B cell (primary cell): ENCODE results near the gene PEX5. TPM values are rescaled to one million over a fixed set of nuclear protein-coding genes. Genes with fewer than 3 reads are reported as not detected.

Experiments used
- ATAC-seq: fragments of 200-7000 bp; cut with Tn5 transposase; one replicate; pipeline ENCODE4 v1.10.0; 2021; ENCODE audit warnings: low read depth, mild to moderate bottlenecking, moderate number of reproducible peaks, moderate library complexity
- CTCF ChIA-PET: fragments of 350-600 bp; sonication (Branson Sonifier 250); formaldehyde crosslinking; loops from one replicate; lab custom pipeline; 2021; ENCODE audit warnings: antibody characterized with exemption, inconsistent platforms; lab: Charles Lee
- POLR2A ChIA-PET: fragments of 350-600 bp; sonication (Branson Sonifier 250); formaldehyde crosslinking; loops from one replicate; lab custom pipeline; 2021; ENCODE audit warnings: antibody characterized with exemption; lab: Charles Lee
- DNase-seq: peaks from one replicate; pipeline ENCODE4 v3.0.0; 2013
- H2AFZ ChIP-seq: 2 replicates; pipeline ENCODE4 v1.6.1; 2012; ENCODE audit warnings: mild to moderate bottlenecking, low read depth, low read length; ENCODE audit not compliant: insufficient read depth, poor library complexity, severe bottlenecking
- H3K27ac ChIP-seq, 2 donors: 1 replicate in 1 of 2; 2 replicates in 1 of 2; pipeline ENCODE4 v1.5.1; 2012 to 2013; ENCODE audit warnings: low read length in 2 of 2, mild to moderate bottlenecking in 2 of 2, moderate library complexity in 1 of 2
- H3K27me3 ChIP-seq, 4 experiments: fragments of 200-600 bp in 1 of 4; sonication (generic) in 1 of 4; replicated peaks in 1 of 4; 1 replicate in 2 of 4; 2 replicates in 2 of 4; pipeline versions ENCODE4 v1.6.1 to v1.7.0; 2013 to 2016; ENCODE audit warnings: low read length in 3 of 4, mild to moderate bottlenecking in 2 of 4, mixed read lengths in 1 of 4, moderate library complexity in 1 of 4; ENCODE audit not compliant: insufficient read depth in 4 of 4, control insufficient read depth in 3 of 4; ENCODE audit errors: control extremely low read depth in 1 of 4
- H3K36me3 ChIP-seq, 2 experiments: replicated peaks in 1 of 2; 1 replicate in 1 of 2; 2 replicates in 1 of 2; pipeline versions ENCODE4 v1.6.1 to v1.7.1; 2013; ENCODE audit warnings: low read length in 1 of 2; ENCODE audit not compliant: insufficient read depth in 2 of 2, control insufficient read depth in 1 of 2; ENCODE audit errors: control extremely low read depth in 1 of 2, extremely low read depth in 1 of 2
- H3K4me1 ChIP-seq, 2 donors: fragments of 200-600 bp in 1 of 2; sonication (generic) in 1 of 2; 1 replicate in 1 of 2; 2 replicates in 1 of 2; pipeline versions ENCODE4 v1.5.1 to v1.6.1; 2013 to 2017; ENCODE audit warnings: low read length in 2 of 2; ENCODE audit not compliant: control insufficient read depth in 2 of 2, insufficient read depth in 2 of 2
- H3K4me2 ChIP-seq: replicated peaks from 2 replicates; pipeline ENCODE3; 2012; ENCODE audit warnings: mild to moderate bottlenecking, low read depth, low read length; ENCODE audit not compliant: poor library complexity, severe bottlenecking
- H3K4me3 ChIP-seq, 5 experiments: fragments of 200-600 bp in 1 of 5; sonication (generic) in 1 of 5; 1 replicate in 3 of 5; 2 replicates in 2 of 5; pipeline versions ENCODE4 v1.5.1 to v1.7.0; 2011 to 2016; ENCODE audit warnings: low read length in 4 of 5, mild to moderate bottlenecking in 4 of 5, low read depth in 2 of 5, control low read depth in 1 of 5, moderate library complexity in 1 of 5; ENCODE audit not compliant: insufficient read depth in 1 of 5; ENCODE audit errors: control extremely low read depth in 1 of 5, extremely low read depth in 1 of 5
- H3K79me2 ChIP-seq: fragments of 200-600 bp; sonication (generic); one replicate; pipeline ENCODE4 v1.6.0; 2016; ENCODE audit warnings: low read length; ENCODE audit not compliant: control insufficient read depth, insufficient read depth
- H3K9ac ChIP-seq: fragments of 200-600 bp; sonication (generic); 2 replicates; pipeline ENCODE4 v1.6.1; 2017; ENCODE audit warnings: mild to moderate bottlenecking, low read length, moderate library complexity
- H3K9me3 ChIP-seq, 3 donors: one replicate each; pipeline versions ENCODE4 v1.6.1 to v1.7.1; 2013; ENCODE audit warnings: low read length in 2 of 3; ENCODE audit not compliant: control insufficient read depth in 2 of 3, insufficient read depth in 1 of 3; ENCODE audit errors: control extremely low read depth in 1 of 3
- H4K20me1 ChIP-seq: 2 replicates; pipeline ENCODE4 v1.6.0; 2012; ENCODE audit warnings: mild to moderate bottlenecking, low read length; ENCODE audit not compliant: insufficient read depth, control insufficient read depth, poor library complexity, severe bottlenecking
- H3K27ac Mint-ChIP-seq: one replicate; pipeline ENCODE4 v1.8.0; 2021; ENCODE audit warnings: mixed read lengths
- H3K27me3 Mint-ChIP-seq: one replicate; pipeline ENCODE4 v1.8.0; 2021; ENCODE audit warnings: mixed read lengths
- H3K4me1 Mint-ChIP-seq: one replicate; pipeline ENCODE4 v1.8.0; 2021; ENCODE audit warnings: mixed read lengths
- H3K4me3 Mint-ChIP-seq: one replicate; pipeline ENCODE4 v1.8.0; 2021; ENCODE audit warnings: mixed read lengths
- H3K9me3 Mint-ChIP-seq: one replicate; pipeline ENCODE4 v1.8.0; 2022; ENCODE audit warnings: mixed read lengths; ENCODE audit not compliant: insufficient read depth
- EZH2 ChIP-seq: IDR thresholded peaks from 2 replicates; pipeline ENCODE4 v1.6.1; 2012; ENCODE audit warnings: borderline replicate concordance, low read depth, mild to moderate bottlenecking, moderate library complexity, low read length; ENCODE audit not compliant: insufficient read depth, poor library complexity, severe bottlenecking
- WGBS: methylation state at CpG from one replicate; pipeline ENCODE4 v1.1.5; 2013; ENCODE audit warnings: missing lambda C conversion rate; ENCODE audit not compliant: insufficient coverage; 5-methylcytosine and 5-hydroxymethylcytosine counted together
- intact Hi-C: fragments of 100-400 bp; cut with micrococcal nuclease; formaldehyde crosslinking; loops from one replicate; pipeline ENCODE4 v1.10.0; 2022
- polyA plus RNA-seq: library from polyadenylated mRNA; depleted of rRNA; stranded (reverse); fragments of >200 nt; gene quantifications from 2 replicates; pipeline ENCODE4 v1.2.3, GENCODE V29; 2012
- total RNA-seq, 2 donors: library from RNA; stranded (reverse); fragments of 120-200 nt in 1 of 2; gene quantifications; 1 replicate in 1 of 2; 2 replicates in 1 of 2; pipeline versions ENCODE4 v1.2.3 to v1.2.4, GENCODE V29; 2013 to 2022
- TF ChIP-seq, protein P1 (sequence below): fragments of 200-600 bp; IDR thresholded peaks from one replicate; pipeline ENCODE4 v1.8.0; 2022; ENCODE audit warnings: antibody characterized with exemption, mild to moderate bottlenecking

PEX5 gene
- total and polyA plus RNA-seq, 2 donors (not counting 1 experiment from before 2014, with no cell fraction given): 11.4 to 35.0 TPM

DNA sequence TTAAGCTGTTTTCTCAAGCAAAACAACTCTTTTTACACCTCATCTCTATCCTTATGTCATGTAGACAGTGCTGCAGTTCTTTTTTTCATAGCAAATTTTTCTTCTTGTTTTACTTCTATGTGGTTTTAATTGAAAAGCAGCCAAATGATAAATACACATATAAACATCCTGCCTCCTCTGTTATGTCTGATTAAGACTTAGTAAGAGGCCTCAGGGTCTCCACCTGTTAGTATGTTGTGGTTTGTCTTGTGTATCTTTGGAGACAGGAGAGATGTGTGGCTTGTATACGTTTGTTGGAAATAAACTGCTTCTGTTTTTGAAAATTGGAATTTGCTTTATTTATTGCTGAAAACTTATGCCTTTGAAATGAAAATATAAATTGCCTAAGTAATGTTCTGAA, 32.0 kb downstream of the PEX5 start:
- no peak overlapping the region for H3K4me3 ChIP-seq
- ChIA-PET CTCF (interaction anchor here (2.5 to 6.2 kb wide), 2 partner anchors 412 to 418 kb away, joined by 7 to 80 read pairs; no protein-coding TSS in a partner anchor), POLR2A (no interaction called here)
- no peak overlapping the region for H2AFZ ChIP-seq
- peaks cover 3% of the 10 kb centered on the region for H3K27me3 Mint-ChIP-seq
- no peaks in the 10 kb centered on the region for H3K9me3 ChIP-seq
- H3K4me1 ChIP-seq: no peaks in the 10 kb centered on the region
- H3K36me3 ChIP-seq: no peaks in the 10 kb centered on the region
- no CpG with 5 or more reads among the region's 1 CpG for WGBS
- no peaks in the 10 kb centered on the region for H3K9me3 Mint-ChIP-seq
- H3K4me3 Mint-ChIP-seq: no peak overlapping the region
- H3K27ac ChIP-seq: no peak overlapping the region
- intact Hi-C loops: loop anchor here (5.0 kb wide), 1 partner anchor 586 kb away; no protein-coding TSS in a partner anchor
- no peak overlapping the region for H3K27ac Mint-ChIP-seq
- no peak for ATAC-seq
- TF ChIP-seq EZH2: no peak
- TF ChIP-seq, protein P1, sequence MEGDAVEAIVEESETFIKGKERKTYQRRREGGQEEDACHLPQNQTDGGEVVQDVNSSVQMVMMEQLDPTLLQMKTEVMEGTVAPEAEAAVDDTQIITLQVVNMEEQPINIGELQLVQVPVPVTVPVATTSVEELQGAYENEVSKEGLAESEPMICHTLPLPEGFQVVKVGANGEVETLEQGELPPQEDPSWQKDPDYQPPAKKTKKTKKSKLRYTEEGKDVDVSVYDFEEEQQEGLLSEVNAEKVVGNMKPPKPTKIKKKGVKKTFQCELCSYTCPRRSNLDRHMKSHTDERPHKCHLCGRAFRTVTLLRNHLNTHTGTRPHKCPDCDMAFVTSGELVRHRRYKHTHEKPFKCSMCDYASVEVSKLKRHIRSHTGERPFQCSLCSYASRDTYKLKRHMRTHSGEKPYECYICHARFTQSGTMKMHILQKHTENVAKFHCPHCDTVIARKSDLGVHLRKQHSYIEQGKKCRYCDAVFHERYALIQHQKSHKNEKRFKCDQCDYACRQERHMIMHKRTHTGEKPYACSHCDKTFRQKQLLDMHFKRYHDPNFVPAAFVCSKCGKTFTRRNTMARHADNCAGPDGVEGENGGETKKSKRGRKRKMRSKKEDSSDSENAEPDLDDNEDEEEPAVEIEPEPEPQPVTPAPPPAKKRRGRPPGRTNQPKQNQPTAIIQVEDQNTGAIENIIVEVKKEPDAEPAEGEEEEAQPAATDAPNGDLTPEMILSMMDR: no peak
- H3K4me1 Mint-ChIP-seq: no peaks in the 10 kb centered on the region
- no peaks in the 10 kb centered on the region for H3K79me2 ChIP-seq
- H3K9ac ChIP-seq: no peak overlapping the region
- no peaks in the 10 kb centered on the region for H3K27me3 ChIP-seq
- H4K20me1 ChIP-seq: no peaks in the 10 kb centered on the region
- no peak overlapping the region for H3K4me2 ChIP-seq
- DNase-seq: no peak

DNA sequence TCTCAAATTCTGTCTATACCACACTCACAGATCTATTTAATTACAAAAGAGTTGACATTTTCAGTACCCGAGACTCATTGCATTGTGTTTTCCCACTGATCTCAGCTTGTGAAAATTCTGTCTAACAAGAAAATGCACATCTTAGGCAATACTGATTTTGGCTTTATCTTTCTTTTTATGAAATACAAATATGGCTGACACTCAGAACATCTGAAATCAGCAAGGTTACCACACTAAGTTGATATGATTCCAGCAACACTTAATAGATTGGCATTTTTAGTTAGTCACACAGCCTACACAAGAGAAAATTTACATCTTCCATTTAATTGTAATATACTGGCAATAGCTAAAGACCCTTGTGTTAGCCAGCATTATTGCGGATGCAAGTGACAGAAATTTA, 40.3 kb downstream of the PEX5 start:
- H3K4me1 Mint-ChIP-seq: no peaks in the 10 kb centered on the region
- no peak overlapping the region for H3K4me3 ChIP-seq
- TF ChIP-seq, protein P1: no peak
- TF ChIP-seq EZH2: no peak
- H3K36me3 ChIP-seq: no peaks in the 10 kb centered on the region
- H3K27me3 ChIP-seq: peaks cover 0 to 19% (median under 1%) of the 10 kb centered on the region in 4 experiments
- H3K27ac Mint-ChIP-seq: no peak overlapping the region
- H3K27ac ChIP-seq: no peak overlapping the region
- H3K79me2 ChIP-seq: no peaks in the 10 kb centered on the region
- H3K4me2 ChIP-seq: no peak overlapping the region
- no peaks in the 10 kb centered on the region for H3K9me3 Mint-ChIP-seq
- peaks cover 30% of the 10 kb centered on the region for H3K27me3 Mint-ChIP-seq
- WGBS: no CpG with 5 or more reads among the region's 2 CpGs
- H4K20me1 ChIP-seq: no peaks in the 10 kb centered on the region
- no peaks in the 10 kb centered on the region for H3K4me1 ChIP-seq
- peaks cover 0 to 4% (median 2%) of the 10 kb centered on the region in 3 donors for H3K9me3 ChIP-seq
- H3K4me3 Mint-ChIP-seq: no peak overlapping the region
- intact Hi-C loops: no loop called here
- POLR2A ChIA-PET: no interaction called here
- ATAC-seq: no peak
- DNase-seq: no peak
- H3K9ac ChIP-seq: no peak overlapping the region
- CTCF ChIA-PET: no interaction called here
- no peak overlapping the region for H2AFZ ChIP-seq
